Subcutaneous adipose tissue (tissue), 4 donors: ENCODE measurements around the gene TRIM44. TPM values are rescaled to one million over a fixed set of nuclear protein-coding genes. Genes with fewer than 3 reads are reported as not detected.

Experiments
- CTCF ChIP-seq: fragments of 450-650 bp; IDR thresholded peaks from one replicate; pipeline ENCODE4 v1.5.1; 2016; ENCODE audit warnings: low read depth, mild to moderate bottlenecking, control low read depth, antibody characterized with exemption, moderate library complexity
- total RNA-seq, 4 donors: library from RNA; depleted of rRNA; stranded (reverse); fragments of >200 nt; gene quantifications; one replicate each; pipeline ENCODE4 v1.1.0, GENCODE V29; 2016

The TRIM44 gene
- total RNA-seq, 4 donors from 2014 or later, result 32.6 to 70.9 (median 40.0) TPM

DNA sequence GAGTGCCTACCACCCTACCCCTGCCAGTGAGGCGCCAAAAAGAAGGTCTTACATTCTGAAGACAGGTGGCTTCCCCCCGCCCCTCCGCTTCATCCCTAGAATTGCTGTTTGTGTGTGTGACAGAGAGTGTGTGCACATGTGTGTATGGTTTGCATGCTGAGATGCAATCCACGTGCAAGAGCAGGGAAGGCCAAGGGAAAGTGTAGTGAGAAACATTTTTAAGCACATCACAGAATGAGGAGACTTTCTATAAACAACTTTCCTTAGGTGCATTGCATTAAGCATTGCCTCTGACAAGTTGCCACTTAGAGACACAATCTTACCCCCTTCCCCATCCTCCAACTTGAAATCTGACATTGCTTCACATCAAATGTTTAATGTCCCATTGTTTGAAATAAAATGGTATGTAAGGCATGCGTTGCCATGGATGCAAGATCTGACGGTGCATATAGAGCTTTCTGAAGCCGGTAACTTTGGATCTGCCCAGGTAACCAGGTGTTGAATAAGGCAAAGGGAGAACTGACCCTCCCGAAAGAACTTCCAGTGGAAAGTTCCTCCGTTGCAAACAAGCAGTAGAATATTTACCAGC, 22.9 kb upstream of the TRIM44 start:
- TF ChIP-seq CTCF, result no peak

GRCh38 chr11:35641171-35641897, 21.2 kb upstream of the TRIM44 start:
- TF ChIP-seq CTCF, result no peak

GRCh38 chr11:35641964-35642363, 20.6 kb upstream of the TRIM44 start:
- TF ChIP-seq CTCF, result no peak

DNA sequence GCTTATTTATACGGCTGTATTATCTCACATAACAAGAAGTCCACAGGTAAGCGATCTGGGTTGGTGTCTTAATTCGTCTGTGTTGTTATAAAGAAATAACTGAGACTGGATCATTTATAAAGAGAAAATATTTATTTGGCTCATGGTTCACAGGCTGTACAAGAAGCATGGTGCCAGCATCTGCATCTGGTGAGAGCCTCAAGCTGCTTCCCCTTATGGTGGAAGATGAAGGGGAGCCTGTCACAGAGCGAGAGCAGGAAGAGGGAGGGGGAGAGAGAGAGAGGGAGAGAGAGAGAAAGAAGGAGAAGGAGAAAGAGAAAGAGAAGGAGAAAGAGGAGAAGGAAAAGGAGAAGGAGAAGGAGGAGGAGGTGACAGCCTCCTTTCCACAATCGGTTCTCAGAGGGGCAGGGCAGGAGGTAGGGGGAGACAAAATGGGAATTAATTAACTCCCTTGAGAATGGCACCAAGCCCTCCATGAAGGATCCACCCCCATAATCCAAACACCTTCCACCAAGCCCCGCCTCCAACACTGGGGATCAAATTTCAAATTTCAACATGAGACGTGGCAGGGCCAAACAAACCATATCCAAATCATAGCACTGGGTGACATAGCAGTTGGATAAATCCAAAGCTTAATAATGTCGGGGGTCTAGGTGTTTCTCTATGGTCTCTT, 15.0 kb upstream of the TRIM44 start:
- TF ChIP-seq CTCF, result no peak

GRCh38 chr11:35650006-35650405, 12.6 kb upstream of the TRIM44 start:
- no peak for TF ChIP-seq CTCF

DNA sequence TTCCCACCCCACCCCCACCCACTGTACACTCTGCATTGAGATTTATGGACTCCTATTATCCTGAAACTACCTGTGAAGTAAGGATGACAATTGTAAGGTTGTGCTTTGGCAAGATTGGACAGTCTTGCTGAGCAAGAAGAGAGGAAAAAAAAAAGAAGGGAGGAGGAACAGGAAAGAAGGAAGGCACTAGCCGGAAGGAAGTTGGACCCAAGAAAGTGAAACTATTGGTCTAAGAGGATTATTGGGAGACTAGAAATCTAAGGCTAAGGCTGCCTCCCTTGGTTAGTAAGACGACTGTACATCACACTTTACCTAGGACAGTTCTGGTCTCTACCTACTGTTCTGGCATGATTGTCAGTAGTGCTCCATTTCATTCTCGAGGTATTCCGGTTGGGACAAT, 12.1 kb upstream of the TRIM44 start:
- no peak for TF ChIP-seq CTCF

GRCh38 chr11:35651263-35651662, 11.3 kb upstream of the TRIM44 start:
- TF ChIP-seq CTCF, result no peak
